Measurements from ENCODE around the gene LRRC31. TPM values are rescaled to one million over a fixed set of nuclear protein-coding genes. Genes with fewer than 3 reads are reported as not detected.

Gene LRRC31
- total RNA-seq, 4 donors from 2014 or later = 0.35 TPM; not detected in 3

DNA sequence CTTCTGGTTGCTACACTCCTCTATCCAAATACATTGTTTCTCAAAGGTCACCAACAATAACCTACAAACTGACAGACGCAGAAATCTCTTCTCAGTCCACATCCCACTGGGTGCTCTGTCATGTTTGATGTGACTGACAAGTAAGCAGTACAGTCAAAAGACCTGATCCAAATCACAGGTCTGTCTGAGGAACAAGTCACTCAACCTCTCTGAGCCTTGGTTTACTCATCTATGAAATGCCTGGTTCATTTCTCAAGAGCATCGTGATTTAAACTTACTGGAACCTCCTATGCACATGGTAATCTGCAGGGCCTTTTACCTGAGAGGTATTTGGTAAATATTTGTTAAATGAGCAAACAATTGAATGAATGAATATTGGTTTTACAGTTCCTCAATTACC is 5.5 kb downstream of the LRRC31 start:
- intact Hi-C loops (cut with DNase I; ENCODE audit: low total_unique reads) = no loop called here
- DNase-seq = no peak
- Histone ChIP-seq H3K27ac (no peak overlapping the region), H3K27me3 (no peaks in the 10 kb centered on the region), H3K4me3 (no peak overlapping the region), H3K4me1 (no peaks in the 10 kb centered on the region), H3K9me3 (no peaks in the 10 kb centered on the region), H3K36me3 (no peaks in the 10 kb centered on the region)
- TF ChIP-seq CTCF (IDR thresholded peaks at IDR 0.05) (no peak), POLR2A (IDR thresholded peaks at IDR 0.05) (no peak)

GRCh38 chr3:169863458-169863899 is 6.3 kb downstream of the LRRC31 start:
- peak; percentile 44 to 45 for DNase-seq
- Histone ChIP-seq H3K36me3 (no peaks in the 10 kb centered on the region), H3K27me3 (no peaks in the 10 kb centered on the region), H3K4me1 (no peaks in the 10 kb centered on the region), H3K9me3 (no peaks in the 10 kb centered on the region), H3K27ac (no peak overlapping the region), H3K4me3 (no peak overlapping the region)
- TF ChIP-seq POLR2A (IDR thresholded peaks at IDR 0.05) (no peak), CTCF (IDR thresholded peaks at IDR 0.05) (peak; percentile 50 to 72 (median 68))
- intact Hi-C loops (cut with DNase I; ENCODE audit: low total_unique reads) = no loop called here

DNA sequence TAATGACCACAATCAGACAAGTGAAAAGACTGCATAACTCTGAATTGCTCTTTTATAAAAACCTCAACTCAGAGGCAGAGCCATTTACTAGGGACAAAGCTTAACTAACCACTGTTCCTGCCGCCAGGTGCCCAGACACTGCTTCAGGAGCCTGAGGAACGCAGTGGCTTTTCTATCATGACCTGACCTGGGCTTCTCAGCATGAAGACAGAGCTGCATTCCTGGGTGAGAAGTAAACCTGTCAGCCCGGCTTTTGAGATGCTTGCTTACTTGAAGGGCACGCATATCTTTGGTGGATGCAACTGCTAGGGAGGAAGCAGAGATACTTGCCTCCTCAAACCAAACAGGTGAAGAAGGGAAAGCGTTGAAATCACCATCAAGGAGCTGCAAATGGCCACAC is 7.9 kb downstream of the LRRC31 start:
- Histone ChIP-seq H3K4me3 (no peak overlapping the region), H3K9me3 (no peaks in the 10 kb centered on the region), H3K4me1 (no peaks in the 10 kb centered on the region), H3K27ac (no peak overlapping the region), H3K27me3 (no peaks in the 10 kb centered on the region), H3K36me3 (no peaks in the 10 kb centered on the region)
- no peak for DNase-seq
- TF ChIP-seq POLR2A (IDR thresholded peaks at IDR 0.05) (no peak), CTCF (IDR thresholded peaks at IDR 0.05) (no peak)
- intact Hi-C loops (cut with DNase I; ENCODE audit: low total_unique reads) = no loop called here

- Histone ChIP-seq H3K4me3 (no peak overlapping the region), H3K9me3 (no peaks in the 10 kb centered on the region), H3K36me3 (no peaks in the 10 kb centered on the region), H3K27me3 (no peaks in the 10 kb centered on the region), H3K27ac (no peak overlapping the region), H3K4me1 (no peaks in the 10 kb centered on the region)
- DNase-seq = no peak
- no peak for TF ChIP-seq POLR2A (IDR thresholded peaks at IDR 0.05)
- no peak for TF ChIP-seq CTCF (IDR thresholded peaks at IDR 0.05)
- intact Hi-C loops (cut with DNase I; ENCODE audit: low total_unique reads) = no loop called here
Measured at GRCh38 chr3:169857811-169858210, 11.9 kb downstream of the LRRC31 start.

- no peak for DNase-seq
- TF ChIP-seq POLR2A (IDR thresholded peaks at IDR 0.05) (no peak), CTCF (IDR thresholded peaks at IDR 0.05) (no peak)
- no peak overlapping the region for H3K27ac ChIP-seq
- H3K4me1 ChIP-seq = no peaks in the 10 kb centered on the region
- intact Hi-C loops (cut with DNase I; ENCODE audit: low total_unique reads) = no loop called here
- H3K4me3 ChIP-seq = no peak overlapping the region
- no peaks in the 10 kb centered on the region for H3K36me3 ChIP-seq
- no peaks in the 10 kb centered on the region for H3K9me3 ChIP-seq
- no peaks in the 10 kb centered on the region for H3K27me3 ChIP-seq
Measured at GRCh38 chr3:169855514-169855913, 14.2 kb downstream of the LRRC31 start.
